Lower lobe of right lung (tissue), 2 donors: ENCODE results near the gene C12orf75. TPM values are rescaled to one million over a fixed set of nuclear protein-coding genes. Genes with fewer than 3 reads are reported as not detected.
A peak's percentile ranks its signal among the peaks of the same experiment; 100 is the strongest.

ENCODE experiments used
- ATAC-seq, 2 donors: fragments of 200-7000 bp; cut with Tn5 transposase; one replicate each; pipeline ENCODE4 v1.9.1; 2020 to 2022; ENCODE audit warnings: mild to moderate bottlenecking in 2 of 2, moderate library complexity in 2 of 2
- DNase-seq: peaks from one replicate; pipeline ENCODE4 v3.0.0-alpha.2; 2020
- H3K27ac ChIP-seq: fragments of 200-600 bp; one replicate; pipeline ENCODE4 v1.8.0; 2022
- H3K27me3 ChIP-seq: fragments of 200-600 bp; one replicate; pipeline ENCODE4 v1.8.0; 2022; ENCODE audit warnings: low read depth
- H3K36me3 ChIP-seq: fragments of 200-600 bp; one replicate; pipeline ENCODE4 v1.8.0; 2022; ENCODE audit warnings: mild to moderate bottlenecking
- H3K4me1 ChIP-seq: fragments of 200-600 bp; one replicate; pipeline ENCODE4 v1.8.0; 2022
- H3K4me3 ChIP-seq: fragments of 200-600 bp; one replicate; pipeline ENCODE4 v1.8.0; 2022; ENCODE audit warnings: mild to moderate bottlenecking
- H3K9me3 ChIP-seq: fragments of 200-600 bp; one replicate; pipeline ENCODE4 v1.8.0; 2022
- intact Hi-C: fragments of 100-400 bp; cut with DNase I; formaldehyde crosslinking; loops from one replicate; pipeline ENCODE4 v1.11.0; 2022
- total RNA-seq: library from RNA; stranded (reverse); fragmentation: NEBNext Ultra II Directional; extraction: Animal tissue kit (Norgen Biotek cat#: 25700); gene quantifications from one replicate; pipeline ENCODE4 v1.2.1, GENCODE V29; 2021
- TF ChIP-seq, protein P1 (sequence below): fragments of 200-600 bp; IDR thresholded peaks from one replicate; pipeline ENCODE4 v1.8.0; 2022; ENCODE audit warnings: antibody characterized with exemption, mild to moderate bottlenecking
- donor health status: DM: no; HTN: yes; CAD: no; lungs with severe emphysema.

Gene C12orf75
- total RNA-seq, 1 donor from 2014 or later, result 14.2 TPM

DNA sequence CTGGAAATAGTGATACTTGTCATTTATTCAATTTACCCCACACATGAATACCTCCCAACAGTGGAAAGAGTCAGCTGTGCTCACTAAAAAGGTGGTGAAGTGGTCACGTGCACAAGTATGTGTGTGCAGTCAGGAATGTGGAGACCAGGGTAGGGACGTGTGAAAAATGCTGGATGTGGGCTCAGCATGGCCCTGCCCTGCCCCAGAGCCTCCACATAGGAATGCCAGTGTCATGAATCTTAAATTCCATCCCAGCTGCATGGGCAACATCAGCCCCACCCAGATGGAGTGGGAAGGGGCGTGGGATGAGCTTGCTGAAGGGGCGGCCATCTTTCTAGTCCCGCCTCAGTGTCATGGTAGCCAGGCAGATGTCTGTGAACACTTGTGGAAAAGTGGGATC lies 87.7 kb downstream of the C12orf75 start:
- H3K27ac ChIP-seq, result no peak overlapping the region
- no peaks in the 10 kb centered on the region for H3K9me3 ChIP-seq
- no peak overlapping the region for H3K4me3 ChIP-seq
- no peaks in the 10 kb centered on the region for H3K36me3 ChIP-seq
- no peaks in the 10 kb centered on the region for H3K27me3 ChIP-seq
- TF ChIP-seq, protein P1, sequence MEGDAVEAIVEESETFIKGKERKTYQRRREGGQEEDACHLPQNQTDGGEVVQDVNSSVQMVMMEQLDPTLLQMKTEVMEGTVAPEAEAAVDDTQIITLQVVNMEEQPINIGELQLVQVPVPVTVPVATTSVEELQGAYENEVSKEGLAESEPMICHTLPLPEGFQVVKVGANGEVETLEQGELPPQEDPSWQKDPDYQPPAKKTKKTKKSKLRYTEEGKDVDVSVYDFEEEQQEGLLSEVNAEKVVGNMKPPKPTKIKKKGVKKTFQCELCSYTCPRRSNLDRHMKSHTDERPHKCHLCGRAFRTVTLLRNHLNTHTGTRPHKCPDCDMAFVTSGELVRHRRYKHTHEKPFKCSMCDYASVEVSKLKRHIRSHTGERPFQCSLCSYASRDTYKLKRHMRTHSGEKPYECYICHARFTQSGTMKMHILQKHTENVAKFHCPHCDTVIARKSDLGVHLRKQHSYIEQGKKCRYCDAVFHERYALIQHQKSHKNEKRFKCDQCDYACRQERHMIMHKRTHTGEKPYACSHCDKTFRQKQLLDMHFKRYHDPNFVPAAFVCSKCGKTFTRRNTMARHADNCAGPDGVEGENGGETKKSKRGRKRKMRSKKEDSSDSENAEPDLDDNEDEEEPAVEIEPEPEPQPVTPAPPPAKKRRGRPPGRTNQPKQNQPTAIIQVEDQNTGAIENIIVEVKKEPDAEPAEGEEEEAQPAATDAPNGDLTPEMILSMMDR, result no peak
- peaks cover 4% of the 10 kb centered on the region for H3K4me1 ChIP-seq
- DNase-seq (no peak), ATAC-seq (peak; percentile 41 to 70)
- intact Hi-C loops, result no loop called here

DNA sequence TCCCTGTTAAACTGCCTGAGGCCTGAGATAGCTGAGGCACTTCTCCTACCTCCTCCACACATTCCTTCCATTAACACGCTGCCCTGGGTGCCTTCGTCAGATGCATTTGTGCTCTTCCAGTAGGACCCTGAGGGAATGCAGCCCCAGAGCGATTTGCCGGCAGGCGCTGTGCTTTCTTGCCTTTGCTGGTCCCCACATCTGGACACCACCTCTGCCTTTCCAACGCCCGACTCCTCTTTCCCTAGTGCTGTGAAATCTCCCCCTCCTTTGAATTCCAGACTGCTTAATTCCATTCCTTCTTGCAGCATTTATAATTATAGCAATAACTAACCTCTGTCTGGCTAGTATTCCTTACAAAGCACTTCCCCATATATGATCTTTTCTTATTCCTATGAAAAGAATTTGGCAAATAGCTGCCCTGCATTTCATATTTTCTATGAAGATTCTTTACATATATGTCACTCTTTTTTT lies 88.4 kb downstream of the C12orf75 start:
- H3K9me3 ChIP-seq, result no peaks in the 10 kb centered on the region
- intact Hi-C loops, result no loop called here
- H3K27me3 ChIP-seq, result no peaks in the 10 kb centered on the region
- ATAC-seq (no peak), DNase-seq (no peak)
- TF ChIP-seq, protein P1, result no peak
- no peak overlapping the region for H3K4me3 ChIP-seq
- H3K27ac ChIP-seq, result no peak overlapping the region
- H3K36me3 ChIP-seq, result no peaks in the 10 kb centered on the region
- peaks cover 4% of the 10 kb centered on the region for H3K4me1 ChIP-seq

DNA sequence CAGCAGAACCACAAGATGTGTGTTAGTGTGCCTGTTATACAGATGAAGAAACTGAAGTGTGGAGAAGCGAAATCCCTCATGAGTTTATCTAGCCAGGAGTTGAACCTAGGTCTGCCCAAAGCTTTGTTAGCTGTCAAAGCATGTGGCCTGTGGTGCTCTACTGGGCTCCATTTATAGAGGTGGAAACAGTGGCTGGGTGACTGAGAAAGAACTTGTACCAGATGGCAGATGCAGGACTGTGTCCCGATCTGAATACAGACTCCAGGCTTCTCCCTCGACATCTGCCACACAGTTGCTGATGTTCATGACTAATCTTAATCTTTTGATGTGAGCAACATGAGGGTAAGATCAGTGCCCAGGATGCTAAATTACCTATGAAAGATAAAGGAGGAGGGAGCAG lies 89.1 kb downstream of the C12orf75 start:
- no peak overlapping the region for H3K4me3 ChIP-seq
- no peaks in the 10 kb centered on the region for H3K27me3 ChIP-seq
- intact Hi-C loops, result loop anchor here (5.0 kb wide), 1 partner anchor 718 kb away; the partner anchor contains the start of gene NUAK1
- TF ChIP-seq, protein P1, result no peak
- ATAC-seq (no peak), DNase-seq (no peak)
- H3K9me3 ChIP-seq, result no peaks in the 10 kb centered on the region
- H3K4me1 ChIP-seq, result peaks cover 4% of the 10 kb centered on the region
- H3K36me3 ChIP-seq, result no peaks in the 10 kb centered on the region
- H3K27ac ChIP-seq, result no peak overlapping the region

DNA sequence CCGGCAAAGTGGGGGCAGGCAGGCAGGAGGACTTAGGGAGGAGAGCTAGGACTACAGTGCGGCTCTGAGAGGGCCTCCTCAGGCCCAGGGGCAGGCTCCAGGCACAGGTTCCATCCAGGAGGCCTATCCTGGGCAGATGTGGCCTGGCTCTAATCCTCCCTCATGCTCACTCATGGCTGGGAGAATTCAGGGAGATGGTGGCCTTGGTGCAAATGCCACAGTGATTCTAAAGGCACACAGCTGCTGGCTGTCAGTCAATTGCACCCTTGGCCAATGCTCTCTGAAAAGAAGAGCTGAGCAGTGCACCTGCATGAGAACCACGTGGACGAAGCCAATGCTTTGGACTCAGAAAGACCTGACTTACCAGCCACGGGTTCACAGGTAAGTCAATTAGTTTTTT lies 89.6 kb downstream of the C12orf75 start:
- peak in 1 of 2 donors; percentile 5 for ATAC-seq
- Histone ChIP-seq H3K27me3 (no peaks in the 10 kb centered on the region), H3K36me3 (no peaks in the 10 kb centered on the region), H3K27ac (no peak overlapping the region), H3K4me3 (no peak overlapping the region), H3K4me1 (peaks cover 4% of the 10 kb centered on the region), H3K9me3 (no peaks in the 10 kb centered on the region)
- intact Hi-C loops, result loop anchor here (5.0 kb wide), 1 partner anchor 717 kb away; the partner anchor contains the start of gene NUAK1
- DNase-seq, result no peak
- TF ChIP-seq, protein P1, result no peak

DNA sequence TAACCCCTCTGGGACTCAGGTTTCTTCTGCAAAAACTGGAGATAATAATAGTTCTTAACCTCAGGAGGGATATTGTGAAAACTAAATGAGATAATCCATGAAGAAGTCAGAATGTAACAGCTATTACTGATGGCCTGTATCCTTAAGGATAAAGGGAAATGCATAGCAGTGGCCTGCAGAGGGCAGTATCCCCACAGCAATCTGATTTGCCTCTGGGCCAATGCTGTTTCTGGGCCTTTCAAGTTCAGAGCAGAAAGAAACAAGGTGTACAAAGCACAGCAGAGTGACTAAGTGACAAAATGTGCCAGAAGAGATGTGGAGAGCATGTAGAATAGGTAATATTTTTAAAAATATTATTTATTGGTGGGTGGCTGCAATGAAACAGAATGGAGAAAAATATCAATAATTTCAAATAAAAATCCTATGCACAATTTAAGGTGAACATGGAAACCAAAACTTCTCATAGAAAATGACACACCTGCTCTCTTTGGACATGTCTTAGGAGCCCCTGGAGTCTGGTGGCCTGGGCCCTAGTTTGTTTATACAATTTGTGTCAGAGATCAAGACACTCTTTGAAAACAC lies 90.3 kb downstream of the C12orf75 start:
- TF ChIP-seq, protein P1, result peak; percentile 92
- H3K4me3 ChIP-seq, result no peak overlapping the region
- H3K36me3 ChIP-seq, result no peaks in the 10 kb centered on the region
- ATAC-seq, result peak; percentile 88
- intact Hi-C loops, result loop anchor here (5.0 kb wide), 1 partner anchor 717 kb away; the partner anchor contains the start of gene NUAK1
- H3K4me1 ChIP-seq, result peaks cover 4% of the 10 kb centered on the region
- no peaks in the 10 kb centered on the region for H3K9me3 ChIP-seq
- H3K27me3 ChIP-seq, result no peaks in the 10 kb centered on the region
- peak; percentile 58 for DNase-seq
- H3K27ac ChIP-seq, result no peak overlapping the region

Other genes starting within 250 kb of the C12orf75 start
- 9.7 TPM for gene ALDH1L2, start 246.2 kb upstream of the C12orf75 start, total RNA-seq
- 68.9 TPM for gene WASHC4, start 223.0 kb upstream of the C12orf75 start, total RNA-seq
- 34.0 TPM for gene APPL2, start 94.5 kb upstream of the C12orf75 start, total RNA-seq